Breast epithelium (tissue), 3 donors: ENCODE data around the gene PNISR.

ENCODE experiments used
- CTCF ChIP-seq, 3 donors: fragments of 450-650 bp; IDR thresholded peaks; one replicate each; pipeline ENCODE4 v1.5.1; 2016 to 2017; ENCODE audit warnings: antibody characterized with exemption in 3 of 3, mild to moderate bottlenecking in 3 of 3, moderate library complexity in 3 of 3
- POLR2A ChIP-seq: fragments of 450-650 bp; IDR thresholded peaks from one replicate; pipeline ENCODE4 v1.6.1; 2016; ENCODE audit warnings: antibody characterized with exemption, mild to moderate bottlenecking, moderate library complexity
- POLR2AphosphoS5 ChIP-seq, 3 donors: sonication (generic); formaldehyde crosslinking; IDR thresholded peaks; one replicate each; pipeline ENCODE4 v1.6.1; 2017; ENCODE audit warnings: antibody characterized with exemption in 3 of 3

GRCh38 chr6:99378636-99379035 lies 46.5 kb downstream of the PNISR start:
- TF ChIP-seq CTCF (IDR thresholded peaks at IDR 0.05) (no peak), POLR2A (no peak), POLR2AphosphoS5 (IDR thresholded peaks at IDR 0.05) (no peak)
